HepG2 (cell line): Measurements from ENCODE around the gene ITLN2. TPM values are rescaled to one million over a fixed set of nuclear protein-coding genes. Genes with fewer than 3 reads are reported as not detected.

Experiments
- EP300 ChIP-seq, 3 experiments: sonication (generic) in 1 of 3; formaldehyde crosslinking in 1 of 3; IDR thresholded peaks; 2 replicates each; pipeline versions ENCODE4 v1.5.1 to v1.6.1; 2011 to 2020; ENCODE audit warnings: low read depth in 2 of 3, low read length in 2 of 3, borderline replicate concordance in 1 of 3, improper control_type of control experiment in 1 of 3, mild to moderate bottlenecking in 1 of 3, missing genetic modification reagents in 1 of 3, moderate library complexity in 1 of 3
- FOSL1 ChIP-seq: sonication (generic); formaldehyde crosslinking; IDR thresholded peaks from 2 replicates; pipeline ENCODE4 v1.9.0; 2021; ENCODE audit warnings: missing genetic modification reagents, borderline replicate concordance
- FOXA1 ChIP-seq, 2 experiments: fragments of 450-650 bp in 1 of 2; sonication (generic) in 1 of 2; formaldehyde crosslinking in 1 of 2; IDR thresholded peaks; 2 replicates each; pipeline versions ENCODE4 v1.4.0 to v1.6.1; 2016 to 2020; ENCODE audit warnings: missing genetic modification reagents in 1 of 2
- HDAC6 ChIP-seq: fragments of 200-600 bp; sonication (generic); IDR thresholded peaks from 2 replicates; pipeline ENCODE4 v1.7.0; 2017; ENCODE audit warnings: mild to moderate bottlenecking, antibody characterized with exemption, low read length, low read depth
- HOXA7 ChIP-seq: sonication (generic); formaldehyde crosslinking; IDR thresholded peaks from 2 replicates; pipeline ENCODE4 v1.8.1; 2022; ENCODE audit warnings: mild to moderate bottlenecking, missing genetic modification reagents, moderate library complexity
- JUND ChIP-seq: sonication (generic); formaldehyde crosslinking; IDR thresholded peaks from 2 replicates; pipeline ENCODE4 v1.8.0; 2022; ENCODE audit warnings: mild to moderate bottlenecking, missing genetic modification reagents
- KDM3A ChIP-seq: IDR thresholded peaks from 2 replicates; pipeline ENCODE4 v1.6.1; 2018; ENCODE audit warnings: low read depth, missing compliant biosample characterization
- MIXL1 ChIP-seq: IDR thresholded peaks from 2 replicates; pipeline ENCODE4 v1.6.1; 2016
- POLR2G ChIP-seq: fragments of 200-400 bp; formaldehyde crosslinking; IDR thresholded peaks from 2 replicates; pipeline ENCODE4 v1.6.1; 2018; ENCODE audit warnings: mild to moderate bottlenecking, low read depth, low read length, moderate library complexity
- SIN3B ChIP-seq: fragments of 150-350 bp; IDR thresholded peaks from 2 replicates; pipeline ENCODE4 v1.6.1; 2014; ENCODE audit warnings: low read length
- U2AF1 ChIP-seq: fragments of 200-400 bp; formaldehyde crosslinking; optimal IDR thresholded peaks from 2 replicates; pipeline ENCODE3; 2017; ENCODE audit warnings: mild to moderate bottlenecking, low read depth, low read length
- YEATS4 ChIP-seq: sonication (generic); formaldehyde crosslinking; IDR thresholded peaks from 2 replicates; pipeline ENCODE4 v1.4.0; 2020; ENCODE audit warnings: missing genetic modification reagents, borderline replicate concordance
- ZMYM2 ChIP-seq: sonication (generic); formaldehyde crosslinking; IDR thresholded peaks from 2 replicates; pipeline ENCODE4 v1.8.0; 2022; ENCODE audit warnings: mild to moderate bottlenecking, missing genetic modification reagents
- ZNF180 ChIP-seq: sonication (generic); formaldehyde crosslinking; IDR thresholded peaks from 2 replicates; pipeline ENCODE4 v1.4.0; 2020; ENCODE audit warnings: low read depth, missing genetic modification reagents, borderline replicate concordance
- ZNF841 ChIP-seq: sonication (generic); formaldehyde crosslinking; IDR thresholded peaks from 2 replicates; pipeline ENCODE4 v1.8.1; 2023; ENCODE audit warnings: missing genetic modification reagents, borderline replicate concordance
- polyA plus RNA-seq, 8 experiments: library from polyadenylated mRNA; depleted of rRNA in 3 of 8; stranded (reverse) in 7 of 8; unstranded in 1 of 8; fragments of >200 nt; fragmentation: Illumina TruSeq in 4 of 8; extraction: Trizol in 4 of 8; gene quantifications; 2 replicates each; pipeline versions ENCODE4 v1.2.1 to v1.2.3, GENCODE V29; 2011 to 2016; ENCODE audit warnings: low read depth in 4 of 8, missing spikeins in 1 of 8, mixed read lengths in 1 of 8; ENCODE audit not compliant: insufficient read depth in 1 of 8
- total RNA-seq, 5 experiments: library from RNA; depleted of rRNA; stranded (reverse); fragments of >200 nt; fragmentation: Illumina TruSeq; extraction: Trizol; gene quantifications; 2 replicates each; pipeline ENCODE4 v1.2.3, GENCODE V29; 2016; ENCODE audit warnings: low read depth in 1 of 5
- TF ChIP-seq, protein P1 (sequence below), 2 experiments: sonication (generic) in 1 of 2; formaldehyde crosslinking in 1 of 2; IDR thresholded peaks; 2 replicates each; pipeline versions ENCODE4 v1.4.0 to v1.6.1; 2018 to 2020; ENCODE audit warnings: missing genetic modification reagents in 2 of 2, borderline replicate concordance in 1 of 2, low read depth in 1 of 2, mild to moderate bottlenecking in 1 of 2, missing biosample characterization in 1 of 2
- TF ChIP-seq, protein P2 (sequence below): sonication (generic); formaldehyde crosslinking; IDR thresholded peaks from 2 replicates; pipeline ENCODE4 v1.4.0; 2020; ENCODE audit warnings: mild to moderate bottlenecking, missing genetic modification reagents
- TF ChIP-seq, protein P3 (sequence below): sonication (generic); formaldehyde crosslinking; IDR thresholded peaks from 2 replicates; pipeline ENCODE4 v1.4.0; 2020; ENCODE audit warnings: missing genetic modification reagents, mild to moderate bottlenecking, borderline replicate concordance
- TF ChIP-seq, protein P4 (sequence below): IDR thresholded peaks from 2 replicates; pipeline ENCODE4 v1.6.1; 2016; ENCODE audit warnings: missing genetic modification reagents, missing compliant biosample characterization
- TF ChIP-seq, protein P5 (sequence below): IDR thresholded peaks from 2 replicates; pipeline ENCODE4 v1.6.1; 2016; ENCODE audit warnings: low read depth

Gene ITLN2
- total and polyA plus RNA-seq, 2 of the 13 experiments (the other 11 are each of a cell fraction or from before 2014, with no cell fraction given): not detected

DNA sequence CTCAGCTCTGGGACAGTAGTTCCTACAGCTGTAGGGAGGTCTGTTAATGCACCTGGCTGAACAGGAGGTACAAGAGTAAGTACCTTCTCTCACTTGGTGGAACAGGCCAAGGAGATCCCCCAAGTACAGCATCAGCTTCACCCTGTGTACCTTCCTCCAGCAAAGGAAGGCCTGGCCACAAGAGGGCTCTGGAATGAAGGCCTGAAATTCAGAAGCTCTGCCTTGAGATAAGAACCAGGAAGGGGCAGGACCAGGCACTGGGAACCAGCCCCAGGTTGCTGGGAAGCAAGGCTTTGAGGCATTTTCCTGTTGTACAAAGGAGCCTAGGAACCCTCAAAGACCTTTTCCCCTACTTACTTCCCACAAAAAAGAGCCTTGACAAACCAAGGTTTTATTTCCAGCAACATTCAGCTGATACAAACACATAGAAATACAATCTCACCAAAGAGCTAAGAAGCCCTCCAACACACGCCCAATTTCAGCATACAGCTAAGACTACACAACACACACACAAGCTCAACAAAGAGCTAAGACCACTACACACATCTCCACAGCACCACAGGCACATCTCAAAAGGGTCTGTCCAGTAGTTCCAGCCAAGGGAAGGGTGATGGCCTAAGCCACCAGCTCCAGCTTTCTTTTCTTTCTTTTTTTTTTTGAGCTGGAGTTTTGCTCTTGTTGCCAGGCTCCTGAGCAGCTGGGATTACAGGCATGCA is 42.9 kb upstream of the ITLN2 start (continued):
- TF ChIP-seq, protein P1, sequence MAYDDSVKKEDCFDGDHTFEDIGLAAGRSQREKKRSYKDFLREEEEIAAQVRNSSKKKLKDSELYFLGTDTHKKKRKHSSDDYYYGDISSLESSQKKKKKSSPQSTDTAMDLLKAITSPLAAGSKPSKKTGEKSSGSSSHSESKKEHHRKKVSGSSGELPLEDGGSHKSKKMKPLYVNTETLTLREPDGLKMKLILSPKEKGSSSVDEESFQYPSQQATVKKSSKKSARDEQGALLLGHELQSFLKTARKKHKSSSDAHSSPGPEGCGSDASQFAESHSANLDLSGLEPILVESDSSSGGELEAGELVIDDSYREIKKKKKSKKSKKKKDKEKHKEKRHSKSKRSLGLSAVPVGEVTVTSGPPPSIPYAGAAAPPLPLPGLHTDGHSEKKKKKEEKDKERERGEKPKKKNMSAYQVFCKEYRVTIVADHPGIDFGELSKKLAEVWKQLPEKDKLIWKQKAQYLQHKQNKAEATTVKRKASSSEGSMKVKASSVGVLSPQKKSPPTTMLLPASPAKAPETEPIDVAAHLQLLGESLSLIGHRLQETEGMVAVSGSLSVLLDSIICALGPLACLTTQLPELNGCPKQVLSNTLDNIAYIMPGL (CRISPR knock-in tag; IDR thresholded peaks at IDR 0.05; ENCODE audit: borderline replicate concordance in 1 of 2, low read depth in 1 of 2): peak in 1 of 2 experiments; percentile 46; a peak in 1 of 4 replicates
- TF ChIP-seq KDM3A (CRISPR knock-in tag) (peak; percentile 50; the same call in 1 of the 2 replicates), SIN3B (no peak), ZNF841 (CRISPR knock-in tag) (no peak), POLR2G (no peak), ZNF180 (CRISPR knock-in tag) (no peak), U2AF1 (no peak), ZMYM2 (CRISPR knock-in tag) (no peak), HOXA7 (CRISPR knock-in tag) (no peak), FOSL1 (CRISPR knock-in tag) (no peak), FOXA1 (IDR thresholded peaks at IDR 0.05) (no peak), FOXA1 (CRISPR knock-in tag; IDR thresholded peaks at IDR 0.05) (peak; percentile 51; the same call in 1 of the 2 replicates), YEATS4 (CRISPR knock-in tag) (no peak), EP300 (IDR thresholded peaks at IDR 0.05; ENCODE audit: low read depth in 2 of 2, low read length in 2 of 2) (no peak), EP300 (CRISPR knock-in tag; IDR thresholded peaks at IDR 0.05; ENCODE audit: borderline replicate concordance) (no peak), JUND (CRISPR knock-in tag) (no peak), MIXL1 (CRISPR knock-in tag) (no peak), HDAC6 (no peak)
- TF ChIP-seq, protein P2, sequence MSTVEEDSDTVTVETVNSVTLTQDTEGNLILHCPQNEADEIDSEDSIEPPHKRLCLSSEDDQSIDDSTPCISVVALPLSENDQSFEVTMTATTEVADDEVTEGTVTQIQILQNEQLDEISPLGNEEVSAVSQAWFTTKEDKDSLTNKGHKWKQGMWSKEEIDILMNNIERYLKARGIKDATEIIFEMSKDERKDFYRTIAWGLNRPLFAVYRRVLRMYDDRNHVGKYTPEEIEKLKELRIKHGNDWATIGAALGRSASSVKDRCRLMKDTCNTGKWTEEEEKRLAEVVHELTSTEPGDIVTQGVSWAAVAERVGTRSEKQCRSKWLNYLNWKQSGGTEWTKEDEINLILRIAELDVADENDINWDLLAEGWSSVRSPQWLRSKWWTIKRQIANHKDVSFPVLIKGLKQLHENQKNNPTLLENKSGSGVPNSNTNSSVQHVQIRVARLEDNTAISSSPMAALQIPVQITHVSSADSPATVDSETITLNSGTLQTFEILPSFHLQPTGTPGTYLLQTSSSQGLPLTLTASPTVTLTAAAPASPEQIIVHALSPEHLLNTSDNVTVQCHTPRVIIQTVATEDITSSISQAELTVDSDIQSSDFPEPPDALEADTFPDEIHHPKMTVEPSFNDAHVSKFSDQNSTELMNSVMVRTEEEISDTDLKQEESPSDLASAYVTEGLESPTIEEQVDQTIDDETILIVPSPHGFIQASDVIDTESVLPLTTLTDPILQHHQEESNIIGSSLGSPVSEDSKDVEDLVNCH (CRISPR knock-in tag): no peak
- TF ChIP-seq, protein P3, sequence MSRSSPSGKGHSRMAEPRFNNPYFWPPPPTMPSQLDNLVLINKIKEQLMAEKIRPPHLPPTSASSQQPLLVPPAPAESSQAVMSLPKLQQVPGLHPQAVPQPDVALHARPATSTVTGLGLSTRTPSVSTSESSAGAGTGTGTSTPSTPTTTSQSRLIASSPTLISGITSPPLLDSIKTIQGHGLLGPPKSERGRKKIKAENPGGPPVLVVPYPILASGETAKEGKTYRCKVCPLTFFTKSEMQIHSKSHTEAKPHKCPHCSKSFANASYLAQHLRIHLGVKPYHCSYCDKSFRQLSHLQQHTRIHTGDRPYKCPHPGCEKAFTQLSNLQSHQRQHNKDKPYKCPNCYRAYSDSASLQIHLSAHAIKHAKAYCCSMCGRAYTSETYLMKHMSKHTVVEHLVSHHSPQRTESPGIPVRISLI (CRISPR knock-in tag): no peak
- TF ChIP-seq, protein P4, sequence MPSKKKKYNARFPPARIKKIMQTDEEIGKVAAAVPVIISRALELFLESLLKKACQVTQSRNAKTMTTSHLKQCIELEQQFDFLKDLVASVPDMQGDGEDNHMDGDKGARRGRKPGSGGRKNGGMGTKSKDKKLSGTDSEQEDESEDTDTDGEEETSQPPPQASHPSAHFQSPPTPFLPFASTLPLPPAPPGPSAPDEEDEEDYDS (CRISPR knock-in tag): no peak
- TF ChIP-seq, protein P5, sequence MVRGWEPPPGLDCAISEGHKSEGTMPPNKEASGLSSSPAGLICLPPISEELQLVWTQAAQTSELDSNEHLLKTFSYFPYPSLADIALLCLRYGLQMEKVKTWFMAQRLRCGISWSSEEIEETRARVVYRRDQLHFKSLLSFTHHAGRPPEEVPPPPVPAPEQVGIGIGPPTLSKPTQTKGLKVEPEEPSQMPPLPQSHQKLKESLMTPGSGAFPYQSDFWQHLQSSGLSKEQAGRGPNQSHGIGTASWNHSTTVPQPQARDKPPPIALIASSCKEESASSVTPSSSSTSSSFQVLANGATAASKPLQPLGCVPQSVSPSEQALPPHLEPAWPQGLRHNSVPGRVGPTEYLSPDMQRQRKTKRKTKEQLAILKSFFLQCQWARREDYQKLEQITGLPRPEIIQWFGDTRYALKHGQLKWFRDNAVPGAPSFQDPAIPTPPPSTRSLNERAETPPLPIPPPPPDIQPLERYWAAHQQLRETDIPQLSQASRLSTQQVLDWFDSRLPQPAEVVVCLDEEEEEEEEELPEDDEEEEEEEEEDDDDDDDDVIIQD (CRISPR knock-in tag): peak; percentile 49; the same call in 1 of the 2 replicates
